Hematopoietic multipotent progenitor cell treated with erythropoietin and hydrocortisone succinate and interleukin-3 and kit ligand, for 17 days (in vitro differentiated cells): ENCODE measurements around the gene KRT86.

Source experiments
- DNase-seq: peaks from one replicate; pipeline ENCODE4 v3.0.0-alpha.2; 2015; ENCODE audit warnings: low spot score

The KRT86 gene

DNA sequence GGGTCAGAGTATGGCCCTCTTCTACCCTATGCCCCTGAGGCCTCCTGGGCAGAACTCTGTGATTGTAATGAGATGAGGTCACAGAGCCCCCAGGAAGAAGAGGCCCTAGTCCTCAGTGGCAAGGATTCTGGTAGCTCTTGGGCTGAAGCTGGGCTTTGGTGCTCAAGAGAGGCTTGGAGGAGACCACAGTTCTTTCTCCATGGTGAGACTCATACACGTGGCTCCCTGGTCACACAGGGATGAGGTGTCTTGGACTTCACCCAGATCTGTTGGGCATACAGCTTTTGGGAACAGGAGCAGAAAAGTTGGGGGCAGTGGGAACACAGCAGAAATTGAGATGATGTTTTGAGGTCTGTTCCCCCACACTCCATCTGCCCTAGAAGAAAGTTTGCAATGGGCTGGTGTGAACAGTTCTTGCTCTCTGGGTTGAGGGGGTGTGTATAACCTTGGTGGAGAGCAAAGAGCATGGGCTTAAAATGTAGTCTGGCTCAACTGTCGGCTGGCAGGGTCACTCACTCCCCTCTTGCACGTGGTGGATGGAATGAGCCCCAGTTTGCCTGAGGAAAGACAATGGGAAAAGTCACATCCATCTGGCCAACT, at the start of gene KRT86:
KRT86 (plus strand) TSS at position 125 of the 600 bp plus-strand sequence. CDS start 27,272 bp downstream, outside the sequence.
- DNase-seq, result no peak

DNA sequence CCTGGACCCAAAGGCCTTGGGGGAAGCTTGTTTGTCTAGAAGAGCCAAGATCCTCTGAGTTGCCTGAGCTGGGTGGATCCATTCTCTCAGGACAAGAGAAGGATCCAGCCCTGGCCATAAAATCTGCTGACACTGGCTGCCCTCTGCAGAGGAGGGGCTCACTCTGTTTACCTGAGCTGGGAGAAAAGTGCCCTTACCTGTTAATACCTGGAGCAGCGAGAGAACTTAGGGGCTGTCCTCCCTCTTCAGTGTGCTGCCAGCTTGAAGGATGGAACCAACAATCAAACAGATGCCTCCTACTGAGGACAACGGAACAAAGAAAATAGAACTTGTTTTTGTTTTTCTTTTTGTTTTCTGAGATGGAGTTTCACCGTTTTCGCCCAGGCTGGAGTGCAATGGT, 48.7 kb upstream of the KRT86 start:
- DNase-seq, result no peak

DNA sequence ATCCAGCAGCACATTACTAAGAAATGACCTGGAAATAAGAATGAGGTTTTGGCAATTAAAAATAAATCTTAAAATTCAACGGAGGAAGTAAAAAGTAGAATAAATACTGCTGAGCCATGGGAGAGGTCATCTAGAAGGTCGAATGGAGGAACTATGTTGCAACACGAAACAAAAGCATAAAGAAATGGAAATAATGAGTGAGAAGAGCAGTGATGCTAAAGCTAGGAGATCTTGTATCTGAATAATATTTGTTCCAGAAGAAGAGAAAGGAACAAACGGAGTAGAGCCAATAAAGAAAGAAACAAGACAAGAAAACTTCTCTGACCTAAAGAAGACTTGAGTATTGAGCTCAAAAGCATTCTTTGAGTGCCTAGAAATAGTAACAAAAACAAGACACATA, 48.0 kb upstream of the KRT86 start:
- no peak for DNase-seq

DNA sequence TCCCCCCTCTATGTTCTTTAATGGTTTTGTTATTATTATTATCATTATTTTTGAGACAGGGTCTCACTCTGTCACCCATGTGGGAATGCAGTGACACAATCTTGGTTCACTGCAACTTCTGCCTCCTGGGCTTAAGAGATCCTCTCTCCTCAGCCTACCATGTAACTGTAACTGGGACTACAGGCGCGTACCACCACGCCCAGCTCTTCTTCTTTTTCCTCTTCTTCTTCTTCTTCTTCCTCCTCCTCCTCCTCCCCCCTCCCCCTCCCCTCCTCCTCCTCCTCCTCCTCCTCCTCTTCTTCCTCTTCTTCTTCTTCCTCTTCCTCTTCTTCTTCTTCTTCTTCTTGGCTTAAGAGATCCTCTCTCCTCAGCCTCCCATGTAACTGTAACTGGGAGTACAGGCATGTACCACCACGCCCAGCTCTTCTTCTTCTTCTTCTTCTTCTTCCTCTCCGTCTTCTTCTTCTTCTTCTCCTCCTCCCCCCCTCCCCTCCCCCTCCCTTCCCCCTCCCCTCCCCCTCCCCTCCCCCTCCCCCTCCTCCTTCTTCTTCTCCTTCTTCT, 46.8 kb upstream of the KRT86 start:
- no peak for DNase-seq

DNA sequence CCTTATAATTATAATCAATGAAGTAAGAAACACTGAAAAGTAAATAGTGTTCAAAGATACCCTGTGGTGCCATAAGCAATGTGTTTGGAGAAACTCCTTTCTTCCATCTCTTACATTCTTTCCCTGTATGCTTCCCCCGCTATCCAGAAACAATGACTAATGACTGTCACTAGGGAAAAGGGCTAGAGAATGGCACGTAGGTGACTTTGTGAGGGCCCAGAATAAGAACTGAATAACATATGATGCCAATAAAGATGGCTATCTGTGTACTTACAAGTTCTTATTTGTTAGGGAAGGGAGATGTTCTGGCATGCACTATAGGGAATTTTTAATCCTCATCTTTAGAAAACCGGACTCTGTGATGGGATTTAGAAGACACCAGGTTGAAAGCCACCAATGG, 46.1 kb upstream of the KRT86 start:
- DNase-seq, result no peak

DNA sequence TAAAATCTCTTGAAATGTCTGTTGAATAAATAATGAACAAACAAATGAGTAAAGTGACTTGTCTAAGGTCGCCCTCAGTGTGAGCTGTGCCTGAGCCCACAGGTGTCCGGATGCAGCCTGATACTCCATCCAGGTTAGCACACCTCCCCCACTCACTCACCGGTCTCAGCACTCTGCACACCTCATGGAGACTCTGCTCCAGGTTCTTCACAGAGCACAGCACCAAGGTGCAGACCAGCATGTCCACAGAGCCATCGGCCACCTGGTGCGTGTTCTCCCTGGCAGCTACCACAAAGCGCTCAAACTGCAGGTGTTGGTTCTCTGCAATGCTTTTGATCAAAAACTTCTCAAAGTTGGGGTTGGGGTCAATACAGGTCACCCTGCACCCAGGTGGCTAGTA, 45.5 kb upstream of the KRT86 start:
- DNase-seq, result no peak

DNA sequence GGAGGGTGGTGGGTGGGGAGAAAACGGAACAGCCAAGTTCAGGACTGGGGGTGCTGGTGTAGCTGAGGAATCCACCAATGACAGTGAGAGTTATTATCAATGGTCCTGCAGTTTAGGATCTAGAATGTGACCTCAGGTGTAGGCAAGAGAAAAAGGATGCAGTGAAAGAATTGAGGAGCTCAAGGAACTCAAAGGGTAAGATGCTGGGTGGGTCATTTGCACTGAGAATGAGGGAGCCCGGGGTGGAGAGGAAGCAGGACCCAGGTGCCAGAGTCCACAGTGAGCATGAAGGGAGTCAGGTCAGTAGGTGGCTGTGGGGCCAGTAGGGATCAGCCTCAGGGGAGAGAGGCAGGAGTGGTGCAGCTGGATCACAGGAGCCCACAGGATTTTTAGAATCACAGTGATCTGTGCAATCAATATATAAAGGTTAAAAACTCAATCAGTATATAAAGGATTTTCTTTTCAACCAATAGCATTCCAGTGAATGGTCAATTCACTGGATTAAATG, 44.6 kb upstream of the KRT86 start:
- no peak for DNase-seq

DNA sequence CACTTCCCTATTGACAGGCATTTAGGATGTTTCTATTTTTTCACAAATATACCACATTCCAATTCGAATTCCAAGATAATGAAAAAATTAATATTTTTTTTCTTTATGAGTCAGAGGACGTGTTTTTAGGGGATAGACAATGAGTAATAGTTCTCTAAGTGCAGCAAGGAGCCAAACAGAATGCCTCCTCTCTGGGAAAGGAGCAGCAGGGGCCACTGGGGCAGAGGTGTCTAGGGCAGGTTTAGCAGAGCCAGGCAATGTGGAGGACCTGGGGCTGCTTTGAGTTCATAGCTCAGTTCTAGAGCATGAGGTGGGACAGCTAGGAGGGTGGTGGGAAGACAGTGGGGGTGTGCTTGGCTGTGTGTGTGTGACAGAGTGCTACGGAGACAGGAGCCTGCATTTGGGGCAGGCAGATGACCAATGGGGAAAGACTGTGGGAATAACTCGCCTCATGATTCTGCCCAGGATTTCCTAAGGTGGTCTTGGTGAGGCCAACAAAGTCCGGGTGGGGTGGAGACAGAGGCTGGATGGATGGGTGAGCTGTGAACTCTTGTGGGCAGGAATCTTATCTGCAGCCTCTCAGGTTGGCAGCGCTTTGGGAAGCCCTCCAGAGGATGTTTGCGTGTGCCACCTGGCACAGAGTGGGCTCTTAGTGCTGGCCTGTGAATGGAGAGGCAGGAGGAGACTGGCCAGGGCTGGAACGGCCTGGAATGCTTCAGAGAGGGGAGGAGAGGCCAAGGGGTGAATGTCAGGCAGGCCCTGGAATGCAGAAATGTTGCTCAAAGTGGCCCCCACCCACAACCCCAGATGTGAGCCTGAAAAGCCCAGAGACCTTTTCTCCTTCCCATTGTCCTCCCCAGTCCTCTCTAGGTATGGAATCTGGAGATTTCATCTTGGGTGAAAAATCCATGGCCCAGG, 43.8 kb upstream of the KRT86 start:
- no peak for DNase-seq

DNA sequence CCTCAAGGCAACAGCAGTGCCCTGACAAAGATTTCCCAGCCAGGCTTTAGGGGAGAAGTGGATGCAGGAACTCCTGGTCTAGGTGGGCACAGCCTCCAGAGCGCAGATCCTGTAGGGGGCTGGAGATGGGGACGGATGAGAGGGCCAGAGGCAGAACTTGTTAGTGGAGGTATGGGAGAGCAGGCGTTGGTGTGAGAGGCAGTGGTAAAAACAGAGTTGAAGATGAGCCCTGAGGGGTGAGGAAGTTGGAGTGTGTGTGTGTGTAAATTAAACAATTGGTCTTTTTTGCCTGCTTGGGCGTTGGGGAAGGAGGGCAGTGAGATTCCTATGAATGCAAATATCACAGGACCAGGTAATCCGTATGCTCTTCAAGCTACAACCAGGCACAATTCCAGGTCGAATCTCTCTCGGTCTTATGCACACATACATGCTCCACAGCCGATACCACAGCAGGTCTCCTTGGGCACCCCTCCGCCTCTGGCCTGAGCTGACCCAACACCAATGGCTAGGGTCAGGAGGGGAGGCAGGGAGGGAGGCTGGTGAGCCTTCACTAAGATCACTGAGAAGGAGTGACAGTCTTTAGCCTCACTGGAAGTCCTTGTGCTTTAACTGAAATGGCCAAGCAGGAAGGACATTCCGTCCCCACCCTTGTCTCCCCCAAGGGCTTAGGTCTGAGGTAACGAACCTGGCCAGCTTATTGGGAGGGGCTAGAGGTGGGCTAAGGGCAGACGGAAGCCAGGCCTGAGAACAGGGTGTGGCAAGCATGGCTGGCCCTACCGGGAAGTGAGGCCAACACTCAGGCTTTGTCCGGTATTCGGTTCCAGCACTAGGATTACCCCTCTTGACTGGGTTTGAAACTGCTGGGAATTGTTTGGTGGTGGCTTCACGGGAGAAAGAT, 42.9 kb upstream of the KRT86 start:
- DNase-seq, result no peak

DNA sequence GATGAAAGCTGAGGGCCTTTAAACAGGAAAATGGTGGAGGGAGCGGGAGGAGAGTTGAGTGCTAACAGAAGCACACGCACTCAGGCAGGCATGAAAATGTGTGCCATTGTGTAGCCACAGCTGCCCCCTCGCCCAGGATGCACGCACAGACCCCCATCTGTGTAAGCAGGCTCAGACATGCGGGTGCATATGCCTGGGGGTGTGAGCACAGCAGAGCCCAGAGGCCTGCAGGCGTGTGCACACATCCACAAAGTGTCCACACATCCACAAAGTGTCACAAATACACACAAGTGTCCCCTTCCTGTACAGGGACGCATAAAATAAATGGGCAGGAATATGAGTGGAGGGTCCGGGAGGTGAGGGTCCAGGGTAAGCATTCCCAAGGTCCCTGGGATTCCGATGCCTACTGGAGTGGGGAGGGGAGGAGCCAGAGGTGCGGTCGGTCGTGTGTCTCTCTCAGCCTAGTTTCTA, 42.2 kb upstream of the KRT86 start:
- DNase-seq, result no peak

DNA sequence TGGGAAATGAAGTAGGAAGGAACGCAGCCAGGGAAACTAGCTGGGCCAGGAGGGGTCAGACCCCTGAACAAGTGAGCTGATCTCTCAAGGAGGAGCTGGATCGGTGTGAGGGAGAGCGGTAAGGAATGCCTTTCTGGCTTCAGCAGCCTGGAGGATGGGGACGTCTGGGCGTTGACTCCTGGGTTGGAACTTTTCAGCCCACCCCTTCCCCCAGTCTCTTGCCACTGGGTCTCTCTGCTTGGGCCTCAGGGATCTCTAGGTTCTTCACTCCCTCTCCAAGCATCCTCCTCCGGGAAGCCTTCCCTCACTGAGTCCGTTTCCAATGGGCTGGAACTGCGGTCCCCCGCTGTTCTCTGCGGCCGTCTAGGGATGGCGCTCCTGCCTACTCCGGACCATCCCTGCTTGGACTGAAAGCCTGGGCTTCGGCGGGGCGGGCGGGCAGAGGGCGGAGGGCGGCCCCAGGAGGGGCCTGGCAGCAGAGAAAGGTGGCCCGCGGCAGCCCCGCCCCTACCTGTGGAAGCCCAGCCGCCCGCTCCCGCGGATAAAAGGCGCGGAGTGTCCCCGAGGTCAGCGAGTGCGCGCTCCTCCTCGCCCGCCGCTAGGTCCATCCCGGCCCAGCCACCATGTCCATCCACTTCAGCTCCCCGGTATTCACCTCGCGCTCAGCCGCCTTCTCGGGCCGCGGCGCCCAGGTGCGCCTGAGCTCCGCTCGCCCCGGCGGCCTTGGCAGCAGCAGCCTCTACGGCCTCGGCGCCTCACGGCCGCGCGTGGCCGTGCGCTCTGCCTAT, 41.6 kb upstream of the KRT86 start, which contains the start of gene KRT7:
KRT7 (plus strand) TSS at position 570 of the 788 bp plus-strand sequence; CDS start at position 624, 54 bp downstream.
- DNase-seq, result no peak

DNA sequence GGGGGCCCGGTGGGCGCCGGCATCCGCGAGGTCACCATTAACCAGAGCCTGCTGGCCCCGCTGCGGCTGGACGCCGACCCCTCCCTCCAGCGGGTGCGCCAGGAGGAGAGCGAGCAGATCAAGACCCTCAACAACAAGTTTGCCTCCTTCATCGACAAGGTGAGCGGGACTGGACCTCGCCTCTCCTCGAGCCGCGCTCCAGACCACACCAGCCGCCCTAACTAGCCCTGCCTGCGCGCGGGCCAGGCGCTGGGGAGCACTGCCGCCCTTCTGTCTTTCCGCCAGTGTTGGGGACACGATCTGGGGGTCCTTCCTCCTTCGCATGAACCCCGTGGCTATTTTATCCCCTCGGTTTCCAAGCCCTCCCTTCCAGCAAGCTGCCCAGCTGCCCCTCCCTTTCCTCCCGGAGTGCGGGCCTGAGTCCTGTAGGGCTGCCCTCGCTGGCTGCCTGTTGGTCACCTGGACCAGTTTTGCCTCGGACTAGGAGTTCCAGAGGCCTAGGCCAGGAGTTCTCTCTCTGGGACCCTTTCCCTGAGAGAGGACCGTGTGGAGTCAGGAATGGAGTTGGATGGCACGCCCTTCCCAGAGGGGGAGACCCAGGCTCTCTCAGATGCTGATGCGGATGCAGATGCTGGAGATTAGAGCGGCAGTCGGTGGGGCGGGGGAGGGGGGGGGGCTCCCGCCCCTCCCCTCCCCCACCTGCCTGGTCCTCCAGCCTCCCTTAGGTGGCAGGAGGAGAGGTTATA, 40.8 kb upstream of the KRT86 start:
- no peak for DNase-seq

DNA sequence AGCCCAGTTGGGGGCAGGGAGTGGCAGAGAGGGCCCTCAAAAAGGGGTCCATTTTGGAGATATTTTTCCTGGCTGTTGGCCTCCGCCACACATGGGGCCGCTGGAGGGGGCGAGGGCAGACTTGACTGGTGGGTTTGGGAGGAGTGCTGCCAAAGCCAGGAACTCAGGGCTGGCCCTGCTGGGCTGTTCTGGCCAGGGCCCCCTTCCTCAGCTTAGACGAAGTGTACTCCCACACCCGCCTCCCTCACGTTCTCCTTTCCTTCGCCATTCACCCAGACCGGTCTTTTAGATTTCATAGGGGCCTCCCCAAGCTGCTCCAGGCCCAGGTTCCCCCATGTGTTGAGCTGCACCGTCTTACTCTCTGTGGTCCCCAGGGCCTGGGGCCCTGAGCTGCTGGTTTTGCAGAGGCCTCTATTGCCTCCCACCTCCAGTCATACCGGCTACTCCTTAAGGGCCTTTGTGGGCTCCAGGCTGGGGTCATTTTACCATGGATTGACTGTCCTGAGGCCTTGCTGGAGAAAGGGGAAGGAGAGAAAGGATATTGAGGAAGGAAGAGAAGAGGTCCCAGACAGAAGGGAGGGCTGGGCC, 40.1 kb upstream of the KRT86 start:
- DNase-seq, result no peak

DNA sequence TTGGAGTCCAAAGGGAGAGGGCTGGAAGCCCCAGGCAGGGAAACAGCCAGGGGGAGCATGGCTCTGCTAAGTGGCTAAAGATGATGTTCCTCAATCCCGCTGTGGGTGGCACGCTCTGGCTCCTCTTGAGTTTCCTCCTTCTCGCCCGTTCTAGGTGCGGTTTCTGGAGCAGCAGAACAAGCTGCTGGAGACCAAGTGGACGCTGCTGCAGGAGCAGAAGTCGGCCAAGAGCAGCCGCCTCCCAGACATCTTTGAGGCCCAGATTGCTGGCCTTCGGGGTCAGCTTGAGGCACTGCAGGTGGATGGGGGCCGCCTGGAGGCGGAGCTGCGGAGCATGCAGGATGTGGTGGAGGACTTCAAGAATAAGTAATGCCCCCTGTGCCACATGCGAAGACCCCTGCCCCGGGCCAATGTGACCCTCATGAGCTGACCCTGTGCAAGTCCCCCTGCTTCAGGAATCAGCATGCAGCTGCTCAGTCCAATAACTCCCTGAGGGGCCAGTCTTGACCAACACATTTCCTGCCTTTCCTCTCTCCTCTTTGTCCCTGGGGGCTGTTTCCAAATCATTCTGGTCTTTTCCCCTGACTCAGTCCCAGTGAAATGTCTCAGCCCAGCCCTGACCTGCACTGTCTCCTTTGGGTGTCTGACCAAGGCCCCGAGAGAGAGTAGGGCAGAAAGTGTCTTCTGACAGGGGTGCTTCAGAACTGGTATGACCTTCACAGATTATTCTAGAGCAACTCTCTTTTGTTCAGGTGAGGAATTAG, 39.3 kb upstream of the KRT86 start:
- no peak for DNase-seq

DNA sequence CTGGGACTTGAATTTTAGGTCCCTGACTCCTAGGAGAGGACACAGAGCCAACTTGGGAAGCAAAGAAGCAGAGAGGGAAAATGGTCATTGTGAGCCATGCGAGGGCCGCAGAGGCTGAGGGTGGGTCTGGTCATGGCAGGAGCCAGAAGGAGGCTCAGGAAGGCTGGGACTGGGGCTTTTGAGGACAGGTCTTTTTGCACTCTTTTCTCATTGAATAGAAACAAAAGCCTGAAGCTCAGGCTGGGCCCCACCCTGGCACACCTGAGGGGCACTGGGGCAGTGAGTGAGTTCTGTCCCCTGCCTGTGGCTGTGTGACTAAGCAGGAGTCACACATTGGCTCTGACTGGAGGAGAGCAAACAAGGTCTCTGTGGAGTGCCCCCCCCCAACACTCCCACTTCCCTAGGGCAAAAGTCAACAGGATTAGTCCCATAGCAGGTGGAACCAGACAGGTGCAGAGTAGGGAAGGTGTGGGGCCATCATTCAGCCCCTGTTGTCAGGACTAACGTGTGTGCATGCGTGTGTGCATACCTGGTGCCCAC, 38.6 kb upstream of the KRT86 start:
- DNase-seq, result no peak

DNA sequence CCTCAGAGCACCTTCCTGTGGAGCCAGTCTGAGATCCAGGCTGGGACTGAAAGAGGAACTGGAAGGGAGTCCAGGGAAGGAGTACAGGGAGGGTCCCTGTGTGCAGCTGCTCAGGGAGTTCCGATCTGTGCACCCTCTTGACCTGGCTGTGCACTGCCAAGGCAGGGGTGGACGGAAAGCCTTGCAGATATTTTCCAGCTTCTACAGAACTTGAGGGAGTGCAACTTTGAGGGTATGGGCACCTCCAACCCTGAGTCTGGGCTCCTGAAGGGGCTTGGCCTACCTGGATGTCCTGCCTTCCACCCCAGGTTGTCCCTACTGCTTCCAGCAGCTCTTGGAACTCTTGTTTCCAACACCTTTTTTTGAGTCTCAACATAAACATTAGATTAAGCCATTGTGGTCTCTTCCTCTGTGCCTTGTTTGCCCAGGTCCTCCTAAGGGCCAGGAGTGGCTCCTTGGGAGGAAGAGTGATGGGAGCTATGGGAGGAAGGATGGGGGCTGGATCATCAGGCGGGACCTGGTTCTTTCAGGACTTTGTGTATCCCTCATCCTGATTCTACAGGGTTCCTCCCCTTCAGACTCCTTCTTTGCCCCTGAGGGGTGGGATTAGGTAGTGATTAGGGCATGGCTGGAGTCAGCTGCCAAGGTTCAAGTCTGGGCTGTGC, 37.9 kb upstream of the KRT86 start:
- no peak for DNase-seq

DNA sequence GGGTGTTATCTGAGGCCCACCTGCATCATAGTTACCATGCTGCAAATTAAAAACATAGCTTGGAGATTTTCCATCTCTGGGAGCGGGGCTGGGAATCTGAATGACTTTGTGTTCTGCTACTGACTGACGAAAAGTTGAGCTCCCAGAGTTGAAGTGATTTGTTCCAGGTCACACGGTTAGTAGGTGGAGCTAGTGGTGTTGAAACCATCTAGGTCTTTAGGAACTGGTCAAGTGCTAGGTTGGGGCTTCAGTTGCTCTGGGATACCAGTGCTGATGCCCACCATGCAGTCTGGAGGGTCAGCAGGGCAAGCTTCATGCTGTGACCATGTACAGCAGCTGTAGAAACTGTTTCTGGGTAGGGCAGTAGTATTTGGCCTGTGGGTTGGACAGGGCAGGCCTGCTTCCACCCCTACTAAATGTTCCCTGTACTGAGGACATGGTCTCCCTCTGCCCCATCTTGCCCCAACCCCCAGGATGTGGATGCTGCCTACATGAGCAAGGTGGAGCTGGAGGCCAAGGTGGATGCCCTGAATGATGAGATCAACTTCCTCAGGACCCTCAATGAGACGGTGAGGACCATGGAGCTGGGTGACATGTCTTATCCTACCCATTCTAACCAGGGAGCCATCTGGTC, 36.1 kb upstream of the KRT86 start:
- no peak for DNase-seq
